HG03457 (cell line): ENCODE data around the gene PELI3.

Experiments
- ATAC-seq: cut with Tn5 transposase; IDR thresholded peaks from one replicate; pipeline ENCODE4 v1.9.1; 2021; ENCODE audit warnings: moderate number of reproducible peaks; ENCODE audit not compliant: unreplicated experiment

Gene PELI3

GRCh38 chr11:66497206-66497605 is 30.5 kb downstream of the PELI3 start:
- ATAC-seq: no peak

- ATAC-seq: no peak
These were observed 31.8 kb downstream of the PELI3 start for GRCh38 chr11:66498506-66498905.

- no peak for ATAC-seq
These were observed 38.6 kb downstream of the PELI3 start for GRCh38 chr11:66505276-66505816.

- ATAC-seq: no peak
These were observed 42.4 kb downstream of the PELI3 start for GRCh38 chr11:66509131-66509561.

- no peak for ATAC-seq
These were observed 43.7 kb downstream of the PELI3 start, which contains the start of gene BBS1 for GRCh38 chr11:66510271-66510989. Gene BBS1 (plus strand): TSS chr11:66510635. CDS start chr11:66510660, 25 bp downstream.

GRCh38 chr11:66510990-66511339 is 44.3 kb downstream of the PELI3 start:
- no peak for ATAC-seq

- ATAC-seq: no peak
These were observed 56.9 kb downstream of the PELI3 start for GRCh38 chr11:66523611-66524010.

GRCh38 chr11:66524304-66525040 is 57.8 kb downstream of the PELI3 start:
- no peak for ATAC-seq
